Posterior vena cava (tissue), 2 donors: ENCODE results near the gene BRK1. TPM values are rescaled to one million over a fixed set of nuclear protein-coding genes. Genes with fewer than 3 reads are reported as not detected.

Source experiments
- DNase-seq: peaks from one replicate; pipeline ENCODE4 v3.0.0-alpha.2; 2020; ENCODE audit warnings: low spot score
- intact Hi-C, 2 donors: fragments of 100-400 bp; cut with DNase I; formaldehyde crosslinking; loops; one replicate each; pipeline versions ENCODE4 v1.14.1 to v1.14.2; 2022 to 2023
- total RNA-seq, 2 donors: library from RNA; stranded (reverse); fragmentation: NEBNext Ultra II Directional; extraction: Animal tissue kit (Norgen Biotek cat#: 25700); gene quantifications; one replicate each; pipeline ENCODE4 v1.2.1, GENCODE V29; 2021
- donor health status: DM: yes; HTN: yes; CAD: no.
- donor health status: DM: yes; HTN: yes; CAD: no.

The BRK1 gene
- total RNA-seq, 2 donors from 2014 or later: 98.9 to 125 TPM

DNA sequence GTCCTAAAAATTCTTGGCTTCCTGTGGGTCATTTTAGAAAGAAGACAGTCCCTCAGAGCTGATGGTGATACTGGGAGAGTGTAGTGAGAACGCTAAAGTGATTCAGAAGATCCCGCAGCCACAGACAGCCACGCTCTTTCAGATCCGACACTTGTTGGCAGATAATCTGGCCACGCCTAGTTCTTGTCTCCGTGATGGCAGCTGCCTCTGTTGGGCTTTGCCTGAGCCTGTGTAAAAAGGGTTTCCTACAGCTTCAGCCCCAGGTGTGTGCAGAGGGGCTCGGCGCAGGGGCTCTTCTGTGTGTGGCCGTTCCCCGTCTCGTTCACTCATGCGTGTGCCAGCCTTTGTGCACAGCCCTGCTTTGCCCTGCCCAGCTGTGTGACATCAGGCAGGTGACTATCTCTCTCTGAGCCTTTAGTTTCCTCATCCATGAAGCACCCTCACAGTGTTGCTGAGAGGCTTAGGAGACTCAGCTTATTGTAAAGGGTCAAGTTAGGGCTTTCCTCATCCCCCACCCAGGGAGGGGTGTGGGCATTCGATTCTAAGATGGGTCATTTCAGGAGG, 55.5 kb downstream of the BRK1 start:
- DNase-seq: peak; percentile 44
- intact Hi-C loops: loop anchor here in 1 of 2 donors (10.0 kb wide), 1 partner anchor 1614 kb away; no protein-coding TSS in a partner anchor

- intact Hi-C loops: loop anchor here in 1 of 2 donors (10.0 kb wide), 1 partner anchor 1611 kb away; no protein-coding TSS in a partner anchor
- DNase-seq: peak; percentile 35
Observed at GRCh38 chr3:10173095-10173925, 57.8 kb downstream of the BRK1 start.

- intact Hi-C loops: loop anchor here in 1 of 2 donors (10.0 kb wide), 1 partner anchor 1611 kb away; no protein-coding TSS in a partner anchor
- DNase-seq: peak; percentile 93
Observed at GRCh38 chr3:10173926-10174435, 58.5 kb downstream of the BRK1 start.

- intact Hi-C loops: loop anchor here in 1 of 2 donors (10.0 kb wide), 1 partner anchor 1609 kb away; no protein-coding TSS in a partner anchor
- peak; percentile 32 for DNase-seq
Observed at GRCh38 chr3:10175334-10175733, 59.9 kb downstream of the BRK1 start.

DNA sequence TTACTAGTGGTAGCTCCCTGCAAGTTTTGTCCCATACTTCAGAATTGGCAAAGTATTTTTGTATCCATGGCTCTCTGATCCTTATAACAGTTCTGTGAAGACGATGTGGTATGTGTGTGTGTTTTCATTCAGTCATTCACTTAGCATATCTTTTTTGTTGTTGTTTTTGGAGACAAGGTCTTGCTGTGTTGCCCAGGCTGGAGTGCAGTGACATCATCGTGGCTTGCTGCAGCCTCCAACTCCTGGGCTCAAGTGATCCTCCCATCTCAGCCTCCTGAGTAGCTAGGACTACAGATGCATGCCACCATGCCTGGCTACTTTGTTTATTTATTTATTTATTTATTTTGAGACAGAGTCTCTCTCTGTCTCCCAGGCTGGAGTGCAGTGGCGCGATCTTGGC, 60.7 kb downstream of the BRK1 start:
- intact Hi-C loops: loop anchor here in 1 of 2 donors (10.0 kb wide), 1 partner anchor 1609 kb away; no protein-coding TSS in a partner anchor
- DNase-seq: peak; percentile 52

Other genes starting within 250 kb of the BRK1 start
- 1 to 10 TPM; 1.2 to 2.9 TPM for gene CIDEC, start 235.4 kb upstream of the BRK1 start, total RNA-seq
- gene JAGN1, start 225.1 kb upstream of the BRK1 start, total RNA-seq: 10 to 100 TPM; 19.6 to 20.0 TPM
- gene IL17RE, start 212.8 kb upstream of the BRK1 start, total RNA-seq: 1 to 10 TPM; 9.6 to 10.0 TPM
- gene IL17RC, start 198.6 kb upstream of the BRK1 start, total RNA-seq: 10 to 100 TPM; 31.9 to 41.1 TPM
- gene CRELD1, start 181.8 kb upstream of the BRK1 start, total RNA-seq: 10 to 100 TPM; 22.3 to 29.5 TPM
- gene PRRT3, start 163.3 kb upstream of the BRK1 start, total RNA-seq: 1 to 10 TPM; 1.5 to 2.7 TPM
- gene EMC3, start 128.8 kb upstream of the BRK1 start, total RNA-seq: 10 to 100 TPM; 50.4 to 52.8 TPM
- 1 to 10 TPM; 3.3 to 3.4 TPM for gene FANCD2, start 89.2 kb upstream of the BRK1 start, total RNA-seq
- not detected for gene FANCD2OS, start 7.4 kb upstream of the BRK1 start, total RNA-seq
- 10 to 100 TPM; 21.7 to 24.7 TPM for gene VHL, start 26.1 kb downstream of the BRK1 start, total RNA-seq
- 1 to 10 TPM; 2.3 to 4.2 TPM for gene IRAK2, start 49.2 kb downstream of the BRK1 start, total RNA-seq
- 10 to 100 TPM; 22.2 to 25.3 TPM for gene TATDN2, start 132.8 kb downstream of the BRK1 start, total RNA-seq
- gene GHRL, start 177.3 kb downstream of the BRK1 start, total RNA-seq: 1 to 10 TPM; 1.0 to 1.2 TPM
- 10 to 100 TPM; 85.9 to 86.3 TPM for gene SEC13, start 205.4 kb downstream of the BRK1 start, total RNA-seq